Measurements from ENCODE around the gene COL4A1.

COL4A1 gene

GRCh38 chr13:110257408-110257807 lies 49.5 kb downstream of the COL4A1 start:
- TF ChIP-seq CTCF (IDR thresholded peaks at IDR 0.05; ENCODE audit: low read depth, low read length) = no peak
- DNase-seq (ENCODE audit: extremely low read depth, low read depth) = no peak

GRCh38 chr13:110256126-110256905 lies 50.6 kb downstream of the COL4A1 start:
- TF ChIP-seq CTCF (IDR thresholded peaks at IDR 0.05; ENCODE audit: low read depth, low read length) = no peak
- no peak for DNase-seq (ENCODE audit: extremely low read depth, low read depth)

GRCh38 chr13:110254751-110255553 lies 52.0 kb downstream of the COL4A1 start:
- TF ChIP-seq CTCF (IDR thresholded peaks at IDR 0.05; ENCODE audit: low read depth, low read length) = no peak
- DNase-seq (ENCODE audit: extremely low read depth, low read depth) = no peak

- DNase-seq (ENCODE audit: extremely low read depth, low read depth) = no peak
- no peak for TF ChIP-seq CTCF (IDR thresholded peaks at IDR 0.05; ENCODE audit: low read depth, low read length)
These were observed 52.7 kb downstream of the COL4A1 start for GRCh38 chr13:110254151-110254679.

GRCh38 chr13:110251193-110251819 lies 55.7 kb downstream of the COL4A1 start:
- no peak for DNase-seq (ENCODE audit: extremely low read depth, low read depth)
- TF ChIP-seq CTCF (IDR thresholded peaks at IDR 0.05; ENCODE audit: low read depth, low read length) = no peak

- peak; percentile 23 for DNase-seq (ENCODE audit: extremely low read depth, low read depth)
- TF ChIP-seq CTCF (IDR thresholded peaks at IDR 0.05; ENCODE audit: low read depth, low read length) = no peak
These were observed 56.6 kb downstream of the COL4A1 start for GRCh38 chr13:110250258-110250891.
